ENCODE results near the gene MRFAP1L1.
"Not testable (repeated sequence)": the region's sequence is repeated elsewhere in the genome, so short reads cannot be mapped to it uniquely, and the experiment has no call there.

MRFAP1L1 gene

GRCh38 chr4:6709230-6710114 is at the start of gene MRFAP1L1:
MRFAP1L1 (minus strand) TSS chr4:6709865; CDS start chr4:6709629, 236 bp downstream.
- DNase-seq (ENCODE audit: low read depth in 2 of 2, low spot score in 1 of 2), result peak; percentile 90 to 92

GRCh38 chr4:6758728-6759127 is 49.1 kb upstream of the MRFAP1L1 start:
- no peak for DNase-seq (ENCODE audit: low read depth in 2 of 2, low spot score in 1 of 2)

- DNase-seq (ENCODE audit: low read depth in 2 of 2, low spot score in 1 of 2), result not testable (repeated sequence)
Observed at GRCh38 chr4:6756345-6756744, 46.7 kb upstream of the MRFAP1L1 start.

- no peak for DNase-seq (ENCODE audit: low read depth in 2 of 2, low spot score in 1 of 2)
Observed at GRCh38 chr4:6755088-6755753, 45.6 kb upstream of the MRFAP1L1 start.

GRCh38 chr4:6754481-6755087 is 44.9 kb upstream of the MRFAP1L1 start:
- no peak for DNase-seq (ENCODE audit: low read depth in 2 of 2, low spot score in 1 of 2)

GRCh38 chr4:6753891-6754290 is 44.2 kb upstream of the MRFAP1L1 start:
- no peak for DNase-seq (ENCODE audit: low read depth in 2 of 2, low spot score in 1 of 2)

- no peak for DNase-seq (ENCODE audit: low read depth in 2 of 2, low spot score in 1 of 2)
Observed at GRCh38 chr4:6753103-6753560, 43.5 kb upstream of the MRFAP1L1 start.

- no peak for DNase-seq (ENCODE audit: low read depth in 2 of 2, low spot score in 1 of 2)
Observed at GRCh38 chr4:6752486-6752829, 42.8 kb upstream of the MRFAP1L1 start.

- DNase-seq (ENCODE audit: low read depth in 2 of 2, low spot score in 1 of 2), result no peak
Observed at GRCh38 chr4:6751611-6752485, 42.2 kb upstream of the MRFAP1L1 start.

GRCh38 chr4:6750286-6751221 is 40.9 kb upstream of the MRFAP1L1 start:
- DNase-seq (ENCODE audit: low read depth in 2 of 2, low spot score in 1 of 2), result no peak

GRCh38 chr4:6749340-6750171 is 39.9 kb upstream of the MRFAP1L1 start:
- no peak for DNase-seq (ENCODE audit: low read depth in 2 of 2, low spot score in 1 of 2)

GRCh38 chr4:6748286-6748685 is 38.6 kb upstream of the MRFAP1L1 start:
- no peak for DNase-seq (ENCODE audit: low read depth in 2 of 2, low spot score in 1 of 2)

GRCh38 chr4:6747294-6748051 is 37.8 kb upstream of the MRFAP1L1 start:
- no peak for DNase-seq (ENCODE audit: low read depth in 2 of 2, low spot score in 1 of 2)

GRCh38 chr4:6746721-6747293 is 37.1 kb upstream of the MRFAP1L1 start:
- no peak for DNase-seq (ENCODE audit: low read depth in 2 of 2, low spot score in 1 of 2)

- DNase-seq (ENCODE audit: low read depth in 2 of 2, low spot score in 1 of 2), result no peak
Observed at GRCh38 chr4:6742989-6743388, 33.3 kb upstream of the MRFAP1L1 start.

- no peak for DNase-seq (ENCODE audit: low read depth in 2 of 2, low spot score in 1 of 2)
Observed at GRCh38 chr4:6742507-6742906, 32.8 kb upstream of the MRFAP1L1 start.

GRCh38 chr4:6740347-6740746 is 30.7 kb upstream of the MRFAP1L1 start:
- no peak for DNase-seq (ENCODE audit: low read depth in 2 of 2, low spot score in 1 of 2)

- DNase-seq (ENCODE audit: low read depth in 2 of 2, low spot score in 1 of 2), result no peak
Observed at GRCh38 chr4:6739920-6740319, 30.3 kb upstream of the MRFAP1L1 start.
